NCI-H82 (cell line): ENCODE data around the gene TSPAN14.
A peak's percentile ranks its signal among the peaks of the same experiment; 100 is the strongest.
"Not testable (repeated sequence)": the region's sequence is repeated elsewhere in the genome, so short reads cannot be mapped to it uniquely, and the experiment has no call there.

Experiments
- DNase-seq: peaks from one replicate; lab custom pipeline; 2025; lab: John Stamatoyannopoulos, UW

TSPAN14 gene

DNA sequence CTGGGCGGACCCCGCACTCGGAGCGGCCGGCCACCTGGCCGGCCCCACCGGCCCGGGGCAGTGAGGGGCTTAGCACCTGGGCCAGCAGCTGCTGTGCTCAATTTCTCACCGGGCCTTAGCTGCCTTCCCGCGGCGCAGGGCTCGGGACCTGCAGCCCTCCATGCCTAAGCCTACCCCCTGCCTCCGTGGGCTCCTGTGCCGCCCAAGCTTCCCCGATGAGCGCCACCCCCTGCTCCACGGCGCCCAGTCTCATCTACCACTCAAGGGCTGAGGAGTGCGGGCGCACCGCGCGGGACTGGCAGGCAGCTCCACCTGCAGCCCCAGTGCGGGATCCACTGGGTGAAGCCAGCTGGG, 89.2 kb downstream of the TSPAN14 start:
- not testable (repeated sequence) for DNase-seq

- DNase-seq, result no peak
Observed at GRCh38 chr10:80544316-80544953, 90.3 kb downstream of the TSPAN14 start.

GRCh38 chr10:80545258-80545881, 91.3 kb downstream of the TSPAN14 start:
- DNase-seq, result no peak

DNA sequence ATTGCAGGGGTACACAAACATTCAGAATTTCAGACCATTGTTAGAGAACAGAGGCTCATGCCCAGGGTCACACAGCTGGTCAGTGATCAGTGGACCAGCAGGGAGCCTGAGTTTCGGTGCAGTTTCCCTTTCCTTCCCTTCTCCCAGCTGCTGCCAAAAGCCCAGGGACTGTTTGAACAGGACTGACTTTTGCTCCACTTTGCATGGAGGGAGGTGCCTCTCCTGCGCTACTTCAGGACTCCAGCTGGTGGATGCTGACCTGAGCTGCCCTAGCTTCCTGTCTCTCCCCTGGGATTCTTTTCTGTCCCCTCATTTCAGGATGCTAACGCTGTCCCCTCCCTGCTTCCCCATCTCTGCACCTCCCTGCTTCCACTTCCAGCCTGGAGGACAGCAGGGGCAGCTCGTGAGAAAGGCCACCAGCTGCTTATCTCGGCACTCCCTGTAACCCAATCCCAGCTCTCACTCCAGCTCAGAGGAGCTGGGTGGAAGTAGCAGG, 98.1 kb downstream of the TSPAN14 start:
- peak; percentile 51 for DNase-seq

DNA sequence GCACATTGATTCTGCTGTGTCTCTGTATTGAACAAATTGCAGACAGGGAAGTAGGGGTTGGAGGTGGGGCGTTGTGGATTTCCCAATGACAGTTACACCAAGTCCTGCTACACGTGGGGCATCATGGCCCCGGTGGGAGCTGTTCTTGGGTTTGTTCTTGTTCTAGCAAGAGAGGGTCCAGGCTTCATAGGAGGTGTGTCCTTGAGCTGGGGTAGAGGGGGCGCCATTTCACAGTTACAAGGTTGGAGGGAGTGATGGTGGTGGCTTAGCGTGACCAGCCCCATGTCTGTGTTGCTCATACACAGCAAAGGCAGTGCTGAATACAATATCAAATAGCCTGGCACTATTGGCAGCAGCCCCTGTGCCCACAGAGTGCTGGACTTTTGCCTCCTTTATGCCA, 99.3 kb downstream of the TSPAN14 start:
- no peak for DNase-seq

DNA sequence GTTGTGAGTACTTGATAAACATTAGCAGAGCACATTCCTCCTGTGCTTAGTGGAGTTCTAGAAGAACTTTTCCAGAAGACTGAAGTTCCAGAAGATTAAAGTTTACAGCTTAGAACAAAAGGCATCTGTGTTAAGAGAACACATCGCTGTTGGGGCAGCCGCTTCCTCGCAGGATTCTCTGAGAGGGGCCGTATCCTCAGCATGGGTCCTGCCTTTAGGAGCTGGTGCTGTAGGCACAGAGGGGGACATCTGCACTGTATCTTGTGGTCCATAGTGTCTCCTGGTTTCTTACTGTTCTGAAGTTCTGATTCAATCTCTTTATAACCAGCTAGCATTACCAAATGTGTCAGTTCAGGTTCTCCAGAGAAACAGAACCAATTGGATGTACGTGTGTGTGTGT, 99.9 kb downstream of the TSPAN14 start:
- no peak for DNase-seq

DNA sequence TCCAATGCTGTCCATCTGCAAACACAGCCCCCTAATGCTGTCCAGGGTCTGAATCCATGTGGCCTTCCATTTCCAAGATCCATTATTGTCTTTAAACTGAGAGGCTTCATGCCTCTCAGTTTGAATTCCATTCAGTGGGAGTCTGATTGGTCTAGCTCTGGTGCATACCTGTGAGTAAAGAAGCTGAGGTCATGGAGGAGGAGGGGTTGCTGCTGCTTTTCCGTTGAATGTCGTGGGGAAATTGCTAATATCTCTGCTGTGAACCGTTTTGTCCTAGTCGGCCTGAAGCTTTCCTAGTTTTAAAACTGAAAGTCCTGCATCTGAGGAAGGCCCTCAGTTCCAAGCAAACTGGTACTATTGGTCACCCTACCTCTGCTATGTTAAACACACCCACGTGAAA, 101.3 kb downstream of the TSPAN14 start:
- no peak for DNase-seq

GRCh38 chr10:80561950-80562349, 107.8 kb downstream of the TSPAN14 start:
- no peak for DNase-seq

DNA sequence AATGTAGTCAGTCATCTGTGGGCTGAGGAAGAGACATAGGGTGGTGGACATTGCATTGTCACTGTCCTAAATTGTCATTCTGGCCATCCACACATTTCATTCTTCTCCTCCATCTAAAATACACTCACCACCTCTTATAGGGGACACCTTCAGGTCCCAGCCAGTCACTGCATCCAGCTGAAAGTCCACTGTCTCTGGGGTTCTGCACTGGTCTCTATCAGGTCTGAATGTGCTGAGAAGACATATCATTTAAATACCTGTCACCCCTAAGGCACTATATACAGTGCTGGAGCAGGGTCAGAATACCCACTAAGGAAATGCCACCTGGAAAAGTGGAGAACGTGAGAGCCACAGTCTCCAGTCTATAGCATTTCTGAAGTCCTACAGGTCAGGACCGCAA, 113.2 kb downstream of the TSPAN14 start:
- DNase-seq, result no peak

DNA sequence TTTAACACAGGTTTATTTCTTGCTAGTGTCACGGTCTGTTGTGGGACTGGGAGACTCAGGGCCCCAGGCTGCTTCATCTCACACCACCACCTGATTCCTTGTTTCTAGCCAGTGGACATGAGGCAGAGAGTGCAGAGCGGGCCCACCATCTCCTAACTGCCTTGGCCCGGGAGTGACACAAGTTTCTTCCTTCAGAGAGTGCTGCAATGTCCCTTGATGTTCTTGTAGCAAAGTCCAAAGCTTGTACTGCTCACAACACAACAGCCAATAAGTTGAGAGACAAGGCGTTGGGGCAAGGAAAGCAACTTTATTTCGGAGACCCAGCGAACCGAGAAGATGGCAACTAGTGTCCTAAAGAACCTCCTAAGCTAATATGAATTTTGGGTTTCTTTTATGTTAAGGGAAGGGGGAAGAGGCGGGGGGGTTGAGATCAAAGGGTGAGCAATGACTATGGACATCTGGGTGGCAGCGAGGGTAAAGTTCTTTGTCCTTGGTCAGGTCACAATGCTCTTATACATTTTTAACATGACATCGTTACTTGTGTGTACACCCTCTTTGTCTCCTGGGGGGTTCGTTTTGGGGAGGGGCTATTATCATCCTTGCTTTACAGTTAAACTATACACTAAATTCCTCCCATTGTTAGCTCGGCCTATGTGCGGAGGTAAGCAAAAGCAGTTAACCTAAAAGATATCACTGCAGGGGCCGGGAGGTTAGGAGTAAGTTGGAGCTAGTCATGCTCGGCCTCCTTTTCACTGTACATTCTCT, 115.2 kb downstream of the TSPAN14 start:
- DNase-seq, result no peak

- DNase-seq, result no peak
Observed at GRCh38 chr10:80571352-80571751, 117.2 kb downstream of the TSPAN14 start.

DNA sequence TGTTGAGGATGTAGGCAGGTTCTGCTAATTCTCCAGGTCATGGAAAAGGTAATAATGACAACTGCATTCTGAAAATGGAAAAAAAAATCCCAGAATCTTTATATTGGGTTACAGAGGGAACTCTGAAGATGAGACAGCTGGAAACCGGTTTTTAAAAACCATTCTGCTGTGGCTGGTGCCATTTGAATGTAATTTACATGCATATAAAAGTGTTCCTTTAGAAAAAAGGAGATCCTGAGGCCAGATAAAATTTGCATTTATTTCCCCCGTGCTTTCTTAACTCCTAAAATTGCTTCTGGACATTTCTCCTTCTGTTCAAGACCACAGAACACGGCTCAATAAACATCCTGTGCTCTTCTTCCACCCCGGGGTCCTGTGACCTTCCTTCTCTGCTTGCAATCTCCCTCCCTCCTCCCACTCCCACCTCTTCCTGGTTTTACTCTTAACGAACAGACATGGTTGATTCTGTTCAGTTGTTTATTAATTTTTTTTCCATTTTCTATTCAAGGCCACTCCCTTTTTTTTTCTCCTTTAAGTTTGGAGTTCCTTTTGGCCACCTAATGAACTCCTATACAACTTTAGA, 125.2 kb downstream of the TSPAN14 start:
- DNase-seq, result no peak

DNA sequence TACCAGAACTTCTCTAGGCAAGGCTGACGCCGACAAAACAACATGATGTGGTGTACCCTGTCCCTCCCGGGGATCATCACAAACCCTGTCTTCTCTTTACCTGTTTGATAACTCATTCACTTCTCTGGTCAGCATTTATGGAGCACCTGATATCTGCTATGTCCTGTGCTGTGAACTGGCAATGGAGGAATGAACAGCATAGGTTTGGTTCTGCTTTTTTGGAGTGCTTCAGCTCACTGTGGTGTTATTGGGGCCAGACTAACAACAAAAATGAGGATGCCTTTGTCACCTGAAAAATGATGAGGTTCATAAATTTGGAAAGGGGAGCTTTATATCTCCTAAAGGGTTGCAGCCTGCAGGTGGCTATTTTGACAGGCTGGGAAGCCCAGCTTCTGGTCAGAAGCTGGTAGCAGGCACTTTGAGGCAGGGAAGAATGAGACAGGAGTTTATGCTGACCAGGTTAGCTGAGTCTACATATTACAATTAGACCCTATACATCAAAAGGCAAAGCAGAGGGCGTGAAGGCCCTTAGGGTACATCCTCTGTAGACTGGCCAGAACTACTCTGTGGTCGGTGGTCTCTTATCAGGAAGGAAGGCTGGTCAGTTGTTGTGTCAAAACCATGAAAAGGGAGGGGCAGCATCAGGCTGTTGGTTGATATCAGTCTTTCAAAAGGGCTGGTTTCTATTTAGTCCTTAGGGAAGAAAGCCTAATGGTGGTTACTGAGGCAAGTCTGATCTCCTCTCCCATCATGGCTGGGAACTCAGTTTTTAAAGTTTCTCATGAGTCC, 125.9 kb downstream of the TSPAN14 start:
- DNase-seq, result no peak

DNA sequence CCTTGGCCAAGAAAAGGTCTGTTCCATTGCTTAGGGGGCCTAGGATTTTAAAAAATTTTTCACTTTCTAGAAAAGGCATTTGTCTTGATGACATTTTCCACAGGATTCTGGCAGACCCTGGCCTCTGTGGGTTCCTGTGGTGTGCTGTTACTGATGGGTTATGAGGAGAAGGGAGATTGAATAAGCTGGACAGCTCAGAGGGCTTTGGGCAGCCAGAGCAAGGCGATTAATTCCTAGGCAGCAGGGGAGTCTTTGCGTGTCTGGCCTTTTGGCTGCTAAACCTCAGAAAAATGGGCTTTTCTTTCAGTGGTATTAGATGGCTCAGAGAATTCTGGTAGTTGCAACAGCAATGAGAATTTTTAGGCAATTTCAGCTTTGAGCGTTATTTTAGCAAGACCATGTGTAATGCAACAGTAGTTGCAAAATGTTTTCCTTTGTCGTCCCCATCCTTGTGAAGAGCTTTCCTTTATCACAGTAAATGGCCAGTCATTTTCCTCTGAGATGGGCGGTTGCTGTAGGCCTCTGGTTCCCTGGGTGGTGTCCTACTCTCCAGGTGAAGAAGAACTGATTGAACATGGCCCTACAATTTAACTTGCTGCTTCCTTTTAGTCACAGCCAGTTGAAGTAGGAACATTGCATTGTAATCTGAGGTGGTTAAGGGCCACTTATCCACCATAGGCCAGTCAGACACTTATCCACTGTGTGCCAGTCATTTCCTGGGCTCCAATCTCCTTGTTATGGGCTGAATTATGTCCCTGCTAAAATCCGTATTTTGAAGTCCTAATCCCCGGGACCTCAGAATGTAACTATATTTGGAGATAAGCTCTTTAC, 126.7 kb downstream of the TSPAN14 start:
- DNase-seq, result peak; percentile 17

- DNase-seq, result peak; percentile 53
Observed at GRCh38 chr10:80581469-80581835, 127.3 kb downstream of the TSPAN14 start.

DNA sequence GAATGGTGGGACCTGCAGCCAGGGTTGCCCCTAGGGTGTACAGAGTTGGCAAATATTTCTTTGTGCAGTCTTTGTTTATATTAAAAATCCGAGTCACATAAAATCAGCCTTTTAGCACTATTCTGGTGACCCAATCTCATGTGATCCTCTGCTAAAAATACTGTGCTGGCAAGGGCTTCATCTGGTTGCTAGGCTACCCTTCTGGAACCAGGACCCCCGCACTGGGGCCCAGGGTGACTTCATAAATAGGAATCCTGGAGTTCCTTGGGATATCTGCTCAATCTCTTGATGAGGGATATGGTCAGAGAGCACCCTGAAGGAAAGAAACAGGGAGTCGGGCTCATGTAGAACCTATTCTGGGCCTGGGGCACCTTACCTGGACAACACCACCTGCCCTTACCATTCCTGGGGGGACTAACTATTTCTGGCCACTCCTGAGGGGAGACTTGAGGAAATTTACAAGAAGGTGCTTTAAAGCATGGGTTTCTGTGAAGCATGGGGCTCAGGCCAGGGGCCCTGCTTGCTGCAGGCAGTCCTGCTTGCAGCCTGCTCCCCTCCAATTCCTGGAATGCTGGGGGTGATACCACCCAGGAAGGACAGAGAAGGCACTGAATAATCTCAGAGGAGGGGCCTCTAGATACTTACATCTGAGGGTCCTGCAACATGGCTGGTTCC, 128.3 kb downstream of the TSPAN14 start:
- DNase-seq, result no peak
